IPS-18c (cell line): Measurements from ENCODE around the gene WDR48.
"Not testable (repeated sequence)": the region's sequence is repeated elsewhere in the genome, so short reads cannot be mapped to it uniquely, and the experiment has no call there.

ENCODE experiments used
- H3K4me3 ChIP-seq: 2 replicates; pipeline ENCODE4 v1.7.0; 2013; ENCODE audit warnings: low read depth, mild to moderate bottlenecking, low read length, moderate library complexity; ENCODE audit not compliant: insufficient read depth
- H3K9me3 ChIP-seq: one replicate; pipeline ENCODE4 v1.6.1; 2013; ENCODE audit warnings: mild to moderate bottlenecking, low read length, moderate library complexity; ENCODE audit not compliant: control insufficient read depth, insufficient read depth

The WDR48 gene

GRCh38 chr3:39053696-39054095, 1.9 kb downstream of the WDR48 start:
- Histone ChIP-seq H3K4me3 (no peak overlapping the region), H3K9me3 (no peaks in the 10 kb centered on the region)

- Histone ChIP-seq H3K9me3 (no peaks in the 10 kb centered on the region), H3K4me3 (no peak overlapping the region)
Observed at GRCh38 chr3:39056151-39056550, 4.3 kb downstream of the WDR48 start.

GRCh38 chr3:39061228-39061627, 9.4 kb downstream of the WDR48 start:
- not testable (repeated sequence) for H3K9me3 ChIP-seq, H3K4me3 ChIP-seq

- H3K9me3 ChIP-seq, result no peaks in the 10 kb centered on the region
- no peak overlapping the region for H3K4me3 ChIP-seq
Observed at GRCh38 chr3:39062180-39062579, 10.4 kb downstream of the WDR48 start.

- H3K4me3 ChIP-seq, result no peak overlapping the region
- no peaks in the 10 kb centered on the region for H3K9me3 ChIP-seq
Observed at GRCh38 chr3:39063143-39063542, 11.3 kb downstream of the WDR48 start.

- no peak overlapping the region for H3K4me3 ChIP-seq
- H3K9me3 ChIP-seq, result no peaks in the 10 kb centered on the region
Observed at GRCh38 chr3:39064646-39065045, 12.8 kb downstream of the WDR48 start.

- Histone ChIP-seq H3K9me3 (no peaks in the 10 kb centered on the region), H3K4me3 (no peak overlapping the region)
Observed at GRCh38 chr3:39065197-39065596, 13.4 kb downstream of the WDR48 start.

- Histone ChIP-seq H3K9me3 (no peaks in the 10 kb centered on the region), H3K4me3 (no peak overlapping the region)
Observed at GRCh38 chr3:39067286-39067685, 15.5 kb downstream of the WDR48 start.

GRCh38 chr3:39068556-39068955, 16.7 kb downstream of the WDR48 start:
- Histone ChIP-seq H3K4me3 (no peak overlapping the region), H3K9me3 (no peaks in the 10 kb centered on the region)

- no peaks in the 10 kb centered on the region for H3K9me3 ChIP-seq
- no peak overlapping the region for H3K4me3 ChIP-seq
Observed at GRCh38 chr3:39075910-39076309, 24.1 kb downstream of the WDR48 start.

GRCh38 chr3:39079530-39079929, 27.7 kb downstream of the WDR48 start:
- H3K4me3 ChIP-seq, result no peak overlapping the region
- no peaks in the 10 kb centered on the region for H3K9me3 ChIP-seq

- H3K4me3 ChIP-seq, result no peak overlapping the region
- H3K9me3 ChIP-seq, result no peaks in the 10 kb centered on the region
Observed at GRCh38 chr3:39080026-39080425, 28.2 kb downstream of the WDR48 start.

GRCh38 chr3:39082666-39083313, 31.0 kb downstream of the WDR48 start:
- no peak overlapping the region for H3K4me3 ChIP-seq
- no peaks in the 10 kb centered on the region for H3K9me3 ChIP-seq

- H3K4me3 ChIP-seq, result no peak overlapping the region
- H3K9me3 ChIP-seq, result no peaks in the 10 kb centered on the region
Observed at GRCh38 chr3:39086144-39086543, 34.3 kb downstream of the WDR48 start.

GRCh38 chr3:39088456-39088855, 36.6 kb downstream of the WDR48 start:
- no peaks in the 10 kb centered on the region for H3K9me3 ChIP-seq
- H3K4me3 ChIP-seq, result no peak overlapping the region

GRCh38 chr3:39088889-39089288, 37.1 kb downstream of the WDR48 start:
- H3K9me3 ChIP-seq, result no peaks in the 10 kb centered on the region
- H3K4me3 ChIP-seq, result no peak overlapping the region

- Histone ChIP-seq H3K9me3 (no peaks in the 10 kb centered on the region), H3K4me3 (no peak overlapping the region)
Observed at GRCh38 chr3:39090922-39091321, 39.1 kb downstream of the WDR48 start.

- H3K9me3 ChIP-seq, result no peaks in the 10 kb centered on the region
Observed at GRCh38 chr3:39094851-39095677, 43.2 kb downstream of the WDR48 start.

More at GRCh38 chr3:39094851-39095677, 43.2 kb downstream of the WDR48 start:
- no peak overlapping the region for H3K4me3 ChIP-seq
